Ishikawa (cell line): ENCODE results near the gene SPATA6L.

Source experiments
- CEBPB ChIP-seq: IDR thresholded peaks from 2 replicates; pipeline ENCODE4 v1.6.1; 2012
- CREB1 ChIP-seq: IDR thresholded peaks from 2 replicates; pipeline ENCODE4 v1.6.1; 2012; ENCODE audit warnings: low read depth
- EGR1 ChIP-seq: IDR thresholded peaks from 2 replicates; pipeline ENCODE4 v1.6.1; 2012
- EP300 ChIP-seq: IDR thresholded peaks from 2 replicates; pipeline ENCODE4 v1.6.1; 2012; ENCODE audit warnings: borderline replicate concordance
- FOXM1 ChIP-seq: IDR thresholded peaks from 2 replicates; pipeline ENCODE4 v1.6.1; 2012; ENCODE audit warnings: low read depth, borderline replicate concordance
- NFIC ChIP-seq: IDR thresholded peaks from 2 replicates; pipeline ENCODE4 v1.6.1; 2012
- RAD21 ChIP-seq: IDR thresholded peaks from 2 replicates; pipeline ENCODE4 v1.6.1; 2012; ENCODE audit warnings: low read depth
- TAF1 ChIP-seq: IDR thresholded peaks from 2 replicates; pipeline ENCODE4 v1.6.1; 2012; ENCODE audit warnings: low read depth, mild to moderate bottlenecking
- TCF12 ChIP-seq: IDR thresholded peaks from 2 replicates; pipeline ENCODE4 v1.6.1; 2012; ENCODE audit warnings: low read depth
- TEAD4 ChIP-seq: IDR thresholded peaks from 2 replicates; pipeline ENCODE4 v1.6.1; 2012
- YY1 ChIP-seq: IDR thresholded peaks from 2 replicates; pipeline ENCODE4 v1.6.1; 2012; ENCODE audit warnings: low read depth
- ZBTB7A ChIP-seq: IDR thresholded peaks from 2 replicates; pipeline ENCODE4 v1.6.1; 2012; ENCODE audit warnings: low read depth
- TF ChIP-seq, protein P1 (sequence below): IDR thresholded peaks from 2 replicates; pipeline ENCODE4 v1.6.1; 2012
- TF ChIP-seq, protein P2 (sequence below): IDR thresholded peaks from 2 replicates; pipeline ENCODE4 v1.6.1; 2012; ENCODE audit warnings: low read depth, mild to moderate bottlenecking
- TF ChIP-seq, protein P3 (sequence below): IDR thresholded peaks from 2 replicates; pipeline ENCODE4 v1.6.1; 2012

The SPATA6L gene

DNA sequence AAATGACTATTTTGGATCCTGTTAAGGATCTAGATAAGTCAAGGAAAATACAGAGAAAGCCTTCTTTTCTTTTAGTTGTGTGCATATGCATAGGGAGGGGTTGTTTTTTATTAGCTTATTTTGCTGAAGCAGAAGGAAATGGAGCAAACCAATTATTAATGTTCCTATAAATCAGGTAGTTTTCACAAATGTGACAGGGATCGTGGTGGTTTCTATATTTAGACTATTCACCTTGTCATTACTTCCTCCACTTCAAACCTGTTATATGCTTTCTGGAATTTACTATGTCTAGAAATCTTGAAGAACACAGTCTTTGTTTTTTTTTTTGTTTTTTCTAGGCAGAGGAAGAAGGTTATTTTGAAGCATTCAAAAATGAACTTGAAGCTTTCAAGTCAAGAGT, 35.2 kb upstream of the SPATA6L start:
- no peak for TF ChIP-seq EP300
- no peak for TF ChIP-seq NFIC
- TF ChIP-seq, protein P1, sequence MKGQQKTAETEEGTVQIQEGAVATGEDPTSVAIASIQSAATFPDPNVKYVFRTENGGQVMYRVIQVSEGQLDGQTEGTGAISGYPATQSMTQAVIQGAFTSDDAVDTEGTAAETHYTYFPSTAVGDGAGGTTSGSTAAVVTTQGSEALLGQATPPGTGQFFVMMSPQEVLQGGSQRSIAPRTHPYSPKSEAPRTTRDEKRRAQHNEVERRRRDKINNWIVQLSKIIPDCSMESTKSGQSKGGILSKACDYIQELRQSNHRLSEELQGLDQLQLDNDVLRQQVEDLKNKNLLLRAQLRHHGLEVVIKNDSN: no peak
- TF ChIP-seq TEAD4: no peak
- no peak for TF ChIP-seq YY1
- no peak for TF ChIP-seq CREB1
- no peak for TF ChIP-seq TAF1
- no peak for TF ChIP-seq EGR1
- no peak for TF ChIP-seq FOXM1
- TF ChIP-seq, protein P2, sequence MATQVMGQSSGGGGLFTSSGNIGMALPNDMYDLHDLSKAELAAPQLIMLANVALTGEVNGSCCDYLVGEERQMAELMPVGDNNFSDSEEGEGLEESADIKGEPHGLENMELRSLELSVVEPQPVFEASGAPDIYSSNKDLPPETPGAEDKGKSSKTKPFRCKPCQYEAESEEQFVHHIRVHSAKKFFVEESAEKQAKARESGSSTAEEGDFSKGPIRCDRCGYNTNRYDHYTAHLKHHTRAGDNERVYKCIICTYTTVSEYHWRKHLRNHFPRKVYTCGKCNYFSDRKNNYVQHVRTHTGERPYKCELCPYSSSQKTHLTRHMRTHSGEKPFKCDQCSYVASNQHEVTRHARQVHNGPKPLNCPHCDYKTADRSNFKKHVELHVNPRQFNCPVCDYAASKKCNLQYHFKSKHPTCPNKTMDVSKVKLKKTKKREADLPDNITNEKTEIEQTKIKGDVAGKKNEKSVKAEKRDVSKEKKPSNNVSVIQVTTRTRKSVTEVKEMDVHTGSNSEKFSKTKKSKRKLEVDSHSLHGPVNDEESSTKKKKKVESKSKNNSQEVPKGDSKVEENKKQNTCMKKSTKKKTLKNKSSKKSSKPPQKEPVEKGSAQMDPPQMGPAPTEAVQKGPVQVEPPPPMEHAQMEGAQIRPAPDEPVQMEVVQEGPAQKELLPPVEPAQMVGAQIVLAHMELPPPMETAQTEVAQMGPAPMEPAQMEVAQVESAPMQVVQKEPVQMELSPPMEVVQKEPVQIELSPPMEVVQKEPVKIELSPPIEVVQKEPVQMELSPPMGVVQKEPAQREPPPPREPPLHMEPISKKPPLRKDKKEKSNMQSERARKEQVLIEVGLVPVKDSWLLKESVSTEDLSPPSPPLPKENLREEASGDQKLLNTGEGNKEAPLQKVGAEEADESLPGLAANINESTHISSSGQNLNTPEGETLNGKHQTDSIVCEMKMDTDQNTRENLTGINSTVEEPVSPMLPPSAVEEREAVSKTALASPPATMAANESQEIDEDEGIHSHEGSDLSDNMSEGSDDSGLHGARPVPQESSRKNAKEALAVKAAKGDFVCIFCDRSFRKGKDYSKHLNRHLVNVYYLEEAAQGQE: no peak
- TF ChIP-seq TCF12: no peak
- TF ChIP-seq ZBTB7A: no peak
- TF ChIP-seq RAD21: no peak
- TF ChIP-seq, protein P3, sequence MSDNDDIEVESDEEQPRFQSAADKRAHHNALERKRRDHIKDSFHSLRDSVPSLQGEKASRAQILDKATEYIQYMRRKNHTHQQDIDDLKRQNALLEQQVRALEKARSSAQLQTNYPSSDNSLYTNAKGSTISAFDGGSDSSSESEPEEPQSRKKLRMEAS: no peak
- TF ChIP-seq CEBPB: no peak

DNA sequence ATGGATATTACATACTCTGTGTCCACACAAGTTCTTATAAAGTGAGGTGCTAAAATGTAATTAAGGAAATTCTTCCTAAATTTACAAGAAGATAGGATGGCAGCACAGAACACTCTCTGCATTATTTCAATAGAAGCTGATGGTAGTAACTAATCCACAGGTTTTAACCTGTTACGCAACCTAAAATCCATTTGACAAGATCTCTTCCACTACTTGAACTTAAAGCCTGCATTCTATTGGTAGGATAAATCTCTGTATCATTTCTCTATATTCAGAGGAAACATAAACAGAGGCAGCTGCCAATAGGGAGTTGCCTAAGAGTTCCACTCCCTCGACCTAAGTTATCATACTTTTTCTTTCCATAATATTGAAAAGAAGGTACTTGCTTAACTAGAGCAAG, 34.7 kb upstream of the SPATA6L start:
- TF ChIP-seq EGR1 (no peak), CEBPB (peak; percentile 45; the same call in 1 of the 2 replicates)

DNA sequence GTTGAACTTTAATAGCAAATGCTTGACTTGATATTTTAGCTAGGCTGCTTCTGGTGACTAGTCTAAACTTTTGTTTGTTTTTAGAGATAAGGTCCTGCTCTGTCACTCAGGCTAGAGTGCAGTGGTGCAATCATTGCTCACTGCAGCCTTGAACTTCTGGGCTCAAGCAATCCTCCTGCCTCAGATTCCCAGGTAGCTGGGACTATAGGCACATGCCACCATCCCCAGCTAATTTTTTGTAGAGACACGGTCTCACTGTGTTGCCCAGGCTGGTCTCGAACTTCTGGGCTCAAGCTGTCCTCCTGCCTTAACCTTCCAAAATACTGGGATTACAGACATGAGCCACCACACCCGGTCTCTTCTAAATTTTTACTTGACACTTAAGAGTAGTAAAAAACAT, 33.8 kb upstream of the SPATA6L start:
- no peak for TF ChIP-seq TAF1
- no peak for TF ChIP-seq CEBPB
- TF ChIP-seq TCF12: no peak
- TF ChIP-seq NFIC: no peak

DNA sequence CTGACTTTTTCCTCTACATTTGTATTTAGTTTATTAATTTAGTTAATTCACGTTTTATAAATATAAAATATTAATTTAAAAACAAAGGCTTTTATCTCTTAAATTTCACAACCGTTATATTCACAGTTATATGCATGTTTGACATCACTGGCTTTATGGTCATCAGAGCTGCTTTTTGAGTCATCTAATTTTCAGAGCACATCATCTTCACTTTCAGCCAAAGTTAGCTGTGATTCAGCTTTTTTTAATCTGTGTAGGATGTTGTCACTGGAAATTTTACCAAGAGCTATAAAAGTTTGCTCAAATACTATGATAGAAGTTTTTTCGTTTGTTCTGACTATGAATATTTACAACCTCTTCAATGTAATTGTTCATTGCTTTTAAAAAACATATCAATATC, 25.5 kb upstream of the SPATA6L start:
- TF ChIP-seq YY1 (no peak), CREB1 (no peak), NFIC (no peak), RAD21 (no peak), TAF1 (no peak), TEAD4 (no peak), TCF12 (no peak), EP300 (no peak), ZBTB7A (no peak)
- TF ChIP-seq, protein P3: no peak
- TF ChIP-seq, protein P2: no peak
- TF ChIP-seq, protein P1: no peak

DNA sequence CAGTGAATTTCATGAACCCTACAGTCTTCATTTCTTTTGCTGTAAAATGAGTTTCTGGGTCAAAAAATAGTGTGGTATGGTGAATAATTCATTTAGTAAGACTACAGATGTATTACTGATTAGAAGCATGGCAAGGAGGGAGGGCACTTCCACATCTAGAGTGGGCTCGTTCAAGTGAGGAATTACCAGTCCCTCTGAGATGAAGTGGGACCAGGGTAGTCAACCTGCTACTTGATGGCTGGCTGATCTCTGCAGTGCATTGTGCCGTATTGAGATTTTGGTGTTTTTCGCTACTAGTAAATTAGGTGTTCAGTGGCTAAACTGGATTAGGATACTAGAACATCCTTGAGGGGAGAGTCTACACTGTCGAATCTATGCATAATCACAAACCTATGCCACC, 23.9 kb upstream of the SPATA6L start:
- TF ChIP-seq ZBTB7A: no peak
- TF ChIP-seq TAF1: no peak
- no peak for TF ChIP-seq TEAD4
- TF ChIP-seq CREB1: no peak
- no peak for TF ChIP-seq EP300
- TF ChIP-seq EGR1: no peak
- no peak for TF ChIP-seq NFIC
- TF ChIP-seq TCF12: no peak
- no peak for TF ChIP-seq CEBPB
- TF ChIP-seq, protein P2: no peak

DNA sequence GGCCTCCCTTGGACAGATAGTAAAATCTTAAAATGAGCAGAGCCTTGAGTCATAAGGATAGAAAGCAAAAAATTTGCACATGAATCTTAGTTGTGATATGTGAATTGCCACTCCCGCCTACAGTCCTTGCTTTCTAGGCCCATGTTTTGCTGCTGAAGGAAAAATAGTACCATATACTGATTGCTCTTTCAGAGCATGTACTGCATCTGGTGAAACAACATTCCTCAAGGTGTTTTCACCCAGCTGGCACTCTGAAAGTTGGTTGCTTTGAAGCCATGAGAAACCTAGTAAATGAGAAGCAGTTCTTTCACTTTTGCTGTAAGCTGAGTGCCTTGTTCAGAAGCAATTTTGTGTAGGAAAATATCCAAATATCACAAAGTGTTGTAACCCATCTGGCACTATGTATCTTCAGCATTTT, 23.4 kb upstream of the SPATA6L start:
- TF ChIP-seq CEBPB (no peak), CREB1 (no peak), FOXM1 (no peak), NFIC (no peak), TAF1 (no peak), YY1 (no peak), ZBTB7A (no peak), EP300 (no peak), RAD21 (no peak), TCF12 (no peak), EGR1 (no peak), TEAD4 (no peak)
- TF ChIP-seq, protein P2: no peak
- TF ChIP-seq, protein P3: no peak
- TF ChIP-seq, protein P1: no peak
